OCI-LY1 (cell line): ENCODE measurements around the gene PCDHGA1.
"Not testable (repeated sequence)": the region's sequence is repeated elsewhere in the genome, so short reads cannot be mapped to it uniquely, and the experiment has no call there.

Experiments used
- H2AFZ ChIP-seq: fragments of 200-600 bp; sonication (generic), shearing (Covaris generic); 2 replicates; pipeline ENCODE4 v1.6.0; 2014; ENCODE audit warnings: antibody characterized with exemption, mild to moderate bottlenecking, low read length
- H3F3A ChIP-seq: fragments of 200-600 bp; sonication (generic), shearing (Covaris generic); 2 replicates; pipeline ENCODE4 v1.6.0; 2014; ENCODE audit warnings: mild to moderate bottlenecking, antibody characterized with exemption, low read length, moderate library complexity; ENCODE audit not compliant: insufficient read depth
- H3K27ac ChIP-seq: fragments of 200-600 bp; sonication (generic); 2 replicates; pipeline ENCODE4 v1.5.1; 2014; ENCODE audit warnings: low read length, mixed run types, mild to moderate bottlenecking, low read depth; ENCODE audit not compliant: poor library complexity, severe bottlenecking
- H3K27me3 ChIP-seq: fragments of 200-600 bp; sonication (generic); 2 replicates; pipeline ENCODE4 v1.6.0; 2014; ENCODE audit warnings: antibody characterized with exemption, mild to moderate bottlenecking, low read length, moderate library complexity; ENCODE audit not compliant: insufficient read depth
- H3K36me3 ChIP-seq: fragments of 200-600 bp; sonication (generic); 2 replicates; pipeline ENCODE4 v1.6.1; 2014; ENCODE audit warnings: mild to moderate bottlenecking, antibody characterized with exemption, low read length, moderate library complexity, mixed read lengths; ENCODE audit not compliant: insufficient read depth
- H3K4me1 ChIP-seq: fragments of 200-600 bp; sonication (generic); 2 replicates; pipeline ENCODE4 v1.5.1; 2014; ENCODE audit warnings: mild to moderate bottlenecking, low read length, moderate library complexity; ENCODE audit not compliant: insufficient read depth, severe bottlenecking
- H3K4me2 ChIP-seq: fragments of 200-600 bp; sonication (generic), shearing (Covaris generic); 2 replicates; pipeline ENCODE4 v1.6.1; 2014; ENCODE audit warnings: low read length
- H3K4me3 ChIP-seq: fragments of 200-600 bp; sonication (generic); 2 replicates; pipeline ENCODE4 v1.5.1; 2014; ENCODE audit warnings: low read length, low read depth, mild to moderate bottlenecking, mixed read lengths; ENCODE audit not compliant: poor library complexity, severe bottlenecking
- H3K79me2 ChIP-seq: fragments of 200-600 bp; shearing (Covaris generic); 2 replicates; pipeline ENCODE4 v1.6.1; 2016; ENCODE audit warnings: mixed run types, low read length, mixed read lengths; ENCODE audit not compliant: insufficient read depth
- H3K9ac ChIP-seq: fragments of 200-600 bp; sonication (generic), shearing (Covaris generic); 2 replicates; pipeline ENCODE4 v1.6.1; 2014; ENCODE audit warnings: mild to moderate bottlenecking, low read length, mixed read lengths
- H3K9me2 ChIP-seq: fragments of 200-600 bp; sonication (generic), shearing (Covaris generic); 2 replicates; pipeline ENCODE4 v1.6.1; 2014; ENCODE audit warnings: low read depth, mild to moderate bottlenecking, low read length, mixed read lengths
- H3K9me3 ChIP-seq: fragments of 200-600 bp; shearing (Covaris generic); 2 replicates; pipeline ENCODE4 v1.6.1; 2014; ENCODE audit warnings: low read length, mixed read lengths
- H4K20me1 ChIP-seq: fragments of 200-600 bp; sonication (generic), shearing (Covaris generic); 2 replicates; pipeline ENCODE4 v1.6.0; 2016; ENCODE audit warnings: mild to moderate bottlenecking, low read length; ENCODE audit not compliant: insufficient read depth
- CTCF ChIP-seq: fragments of 200-600 bp; sonication (generic), shearing (Covaris generic); IDR thresholded peaks from 2 replicates; pipeline ENCODE4 v1.5.1; 2017; ENCODE audit warnings: mild to moderate bottlenecking, antibody characterized with exemption, low read length, moderate library complexity, mixed read lengths
- EZH2 ChIP-seq: fragments of 200-600 bp; sonication (generic), shearing (Covaris generic); IDR thresholded peaks from 2 replicates; pipeline ENCODE4 v1.8.0; 2017; ENCODE audit warnings: borderline replicate concordance, mixed run types, mild to moderate bottlenecking, antibody characterized with exemption, low read length, moderate library complexity, mixed read lengths

The PCDHGA1 gene

DNA sequence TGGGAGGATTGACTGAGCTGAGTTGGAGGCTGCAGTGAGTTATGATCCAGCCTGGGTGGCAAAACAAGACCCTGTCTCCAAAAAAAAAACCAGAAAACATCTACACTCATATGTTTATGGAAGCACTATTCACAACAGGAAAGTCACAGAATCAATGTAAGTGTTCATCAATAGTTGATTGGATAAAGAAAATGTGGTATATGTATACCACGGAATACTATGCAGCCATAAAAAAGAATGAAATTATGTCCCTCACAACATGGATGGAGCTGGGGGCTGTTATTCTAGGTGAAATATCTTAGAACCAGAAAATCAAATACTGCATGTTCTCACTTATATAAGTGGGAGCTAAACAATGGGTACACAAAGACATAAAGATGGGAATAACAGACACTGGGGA, 23.7 kb upstream of the PCDHGA1 start:
- no peaks in the 10 kb centered on the region for H3K9me2 ChIP-seq
- peaks cover 29% of the 10 kb centered on the region for H3K9me3 ChIP-seq
- H3K27me3 ChIP-seq: no peaks in the 10 kb centered on the region
- TF ChIP-seq EZH2 (no peak), CTCF (no peak)
- H3F3A ChIP-seq: no peaks in the 10 kb centered on the region
- no peak overlapping the region for H3K9ac ChIP-seq
- no peaks in the 10 kb centered on the region for H3K36me3 ChIP-seq
- H4K20me1 ChIP-seq: no peaks in the 10 kb centered on the region
- no peak overlapping the region for H2AFZ ChIP-seq
- no peak overlapping the region for H3K4me2 ChIP-seq
- no peak overlapping the region for H3K27ac ChIP-seq
- no peaks in the 10 kb centered on the region for H3K79me2 ChIP-seq
- H3K4me3 ChIP-seq: no peak overlapping the region
- H3K4me1 ChIP-seq: no peaks in the 10 kb centered on the region

DNA sequence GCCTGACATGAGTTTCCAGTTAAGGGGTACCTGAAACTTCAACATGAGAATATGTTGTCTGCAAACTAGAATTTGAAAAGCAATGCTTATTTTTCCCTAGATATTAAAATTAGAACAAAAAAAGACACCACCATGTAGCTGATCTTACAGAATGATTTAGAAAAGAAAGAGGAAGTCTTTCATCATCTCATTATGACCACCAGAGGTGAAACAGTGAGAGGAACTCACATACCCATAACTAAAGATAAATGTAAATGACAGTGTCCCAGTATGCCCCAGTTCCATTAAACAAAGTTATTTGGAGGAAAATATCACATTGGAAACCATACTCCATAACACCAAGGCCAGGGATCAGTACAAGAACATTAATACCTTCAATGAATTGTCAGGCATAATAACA, 16.6 kb upstream of the PCDHGA1 start:
- Histone ChIP-seq H3K27ac (no peak overlapping the region), H3K4me1 (no peaks in the 10 kb centered on the region), H3K4me2 (no peak overlapping the region), H3K9ac (no peak overlapping the region), H4K20me1 (no peaks in the 10 kb centered on the region), H3K79me2 (peaks cover 11% of the 10 kb centered on the region), H3K4me3 (no peak overlapping the region), H3F3A (no peaks in the 10 kb centered on the region), H3K9me2 (no peaks in the 10 kb centered on the region), H3K27me3 (no peaks in the 10 kb centered on the region), H3K36me3 (peaks cover 52% of the 10 kb centered on the region), H3K9me3 (peaks cover 52% of the 10 kb centered on the region), H2AFZ (no peak overlapping the region)
- TF ChIP-seq EZH2 (no peak), CTCF (no peak)

- not testable (repeated sequence) for H4K20me1 ChIP-seq, H3F3A ChIP-seq, H2AFZ ChIP-seq, H3K9ac ChIP-seq, H3K27me3 ChIP-seq, H3K4me3 ChIP-seq, H3K27ac ChIP-seq, H3K4me2 ChIP-seq, H3K9me2 ChIP-seq
- H3K79me2 ChIP-seq: peaks cover 24% of the 10 kb centered on the region
- peaks cover 50% of the 10 kb centered on the region for H3K9me3 ChIP-seq
- H3K4me1 ChIP-seq: peaks cover 18% of the 10 kb centered on the region
- H3K36me3 ChIP-seq: peaks cover 65% of the 10 kb centered on the region
These were observed 13.4 kb upstream of the PCDHGA1 start for GRCh38 chr5:141316963-141317362.

- H3K9me3 ChIP-seq: peaks cover 36% of the 10 kb centered on the region
- H4K20me1 ChIP-seq: no peaks in the 10 kb centered on the region
- peaks cover 19% of the 10 kb centered on the region for H3K4me1 ChIP-seq
- peak overlapping the region; percentile 86 for H3K4me3 ChIP-seq
- H3K4me2 ChIP-seq: peak overlapping the region; percentile 66
- no peak overlapping the region for H3K9ac ChIP-seq
- H2AFZ ChIP-seq: no peak overlapping the region
- no peaks in the 10 kb centered on the region for H3K9me2 ChIP-seq
- no peaks in the 10 kb centered on the region for H3F3A ChIP-seq
- H3K27ac ChIP-seq: no peak overlapping the region
- no peak for TF ChIP-seq CTCF
- TF ChIP-seq EZH2: no peak
- peaks cover 24% of the 10 kb centered on the region for H3K79me2 ChIP-seq
- H3K27me3 ChIP-seq: no peaks in the 10 kb centered on the region
- H3K36me3 ChIP-seq: peaks cover 50% of the 10 kb centered on the region
These were observed 11.1 kb upstream of the PCDHGA1 start for GRCh38 chr5:141319202-141319601.
